ENCODE measurements around the gene RELN. TPM values are rescaled to one million over a fixed set of nuclear protein-coding genes. Genes with fewer than 3 reads are reported as not detected.

The RELN gene
- total RNA-seq, 1 donor = under 0.01 TPM

- no peaks in the 10 kb centered on the region for H3K9me3 ChIP-seq (ENCODE audit: low read depth, low read length)
- H3K27me3 ChIP-seq (ENCODE audit: insufficient read depth, low read length) = no peaks in the 10 kb centered on the region
- H3K4me1 ChIP-seq (ENCODE audit: insufficient read depth, low read length) = no peaks in the 10 kb centered on the region
- H3K4me3 ChIP-seq (ENCODE audit: low read length) = no peak overlapping the region
These were observed 48.8 kb downstream of the RELN start for GRCh38 chr7:103940382-103941268.

- H3K4me3 ChIP-seq (ENCODE audit: low read length) = no peak overlapping the region
- H3K4me1 ChIP-seq (ENCODE audit: insufficient read depth, low read length) = no peaks in the 10 kb centered on the region
- no peaks in the 10 kb centered on the region for H3K9me3 ChIP-seq (ENCODE audit: low read depth, low read length)
- H3K27me3 ChIP-seq (ENCODE audit: insufficient read depth, low read length) = no peaks in the 10 kb centered on the region
These were observed 51.8 kb downstream of the RELN start for GRCh38 chr7:103937680-103938079.

GRCh38 chr7:103936558-103936957 is 52.9 kb downstream of the RELN start:
- Histone ChIP-seq H3K4me1 (ENCODE audit: insufficient read depth, low read length) (no peaks in the 10 kb centered on the region), H3K9me3 (ENCODE audit: low read depth, low read length) (no peaks in the 10 kb centered on the region), H3K27me3 (ENCODE audit: insufficient read depth, low read length) (no peaks in the 10 kb centered on the region), H3K4me3 (ENCODE audit: low read length) (no peak overlapping the region)

- H3K4me1 ChIP-seq (ENCODE audit: insufficient read depth, low read length) = no peaks in the 10 kb centered on the region
- no peak overlapping the region for H3K4me3 ChIP-seq (ENCODE audit: low read length)
- no peaks in the 10 kb centered on the region for H3K27me3 ChIP-seq (ENCODE audit: insufficient read depth, low read length)
- H3K9me3 ChIP-seq (ENCODE audit: low read depth, low read length) = no peaks in the 10 kb centered on the region
These were observed 55.0 kb downstream of the RELN start for GRCh38 chr7:103934508-103934907.

- Histone ChIP-seq H3K9me3 (ENCODE audit: low read depth, low read length) (no peaks in the 10 kb centered on the region), H3K4me1 (ENCODE audit: insufficient read depth, low read length) (no peaks in the 10 kb centered on the region), H3K27me3 (ENCODE audit: insufficient read depth, low read length) (no peaks in the 10 kb centered on the region), H3K4me3 (ENCODE audit: low read length) (no peak overlapping the region)
These were observed 57.1 kb downstream of the RELN start for GRCh38 chr7:103932389-103932788.

- no peaks in the 10 kb centered on the region for H3K9me3 ChIP-seq (ENCODE audit: low read depth, low read length)
- H3K4me3 ChIP-seq (ENCODE audit: low read length) = no peak overlapping the region
- no peaks in the 10 kb centered on the region for H3K4me1 ChIP-seq (ENCODE audit: insufficient read depth, low read length)
- H3K27me3 ChIP-seq (ENCODE audit: insufficient read depth, low read length) = no peaks in the 10 kb centered on the region
These were observed 59.6 kb downstream of the RELN start for GRCh38 chr7:103929901-103930311.

GRCh38 chr7:103928581-103928980 is 60.9 kb downstream of the RELN start:
- no peaks in the 10 kb centered on the region for H3K4me1 ChIP-seq (ENCODE audit: insufficient read depth, low read length)

GRCh38 chr7:103924184-103924583 is 65.3 kb downstream of the RELN start:
- H3K27me3 ChIP-seq (ENCODE audit: insufficient read depth, low read length) = no peaks in the 10 kb centered on the region
- no peaks in the 10 kb centered on the region for H3K4me1 ChIP-seq (ENCODE audit: insufficient read depth, low read length)
- no peaks in the 10 kb centered on the region for H3K9me3 ChIP-seq (ENCODE audit: low read depth, low read length)
- no peak overlapping the region for H3K4me3 ChIP-seq (ENCODE audit: low read length)

More at GRCh38 chr7:103928581-103928980, 60.9 kb downstream of the RELN start:
- Histone ChIP-seq H3K27me3 (ENCODE audit: insufficient read depth, low read length) (no peaks in the 10 kb centered on the region), H3K4me3 (ENCODE audit: low read length) (no peak overlapping the region), H3K9me3 (ENCODE audit: low read depth, low read length) (no peaks in the 10 kb centered on the region)

GRCh38 chr7:103922407-103922806 is 67.1 kb downstream of the RELN start:
- Histone ChIP-seq H3K4me1 (ENCODE audit: insufficient read depth, low read length) (no peaks in the 10 kb centered on the region), H3K27me3 (ENCODE audit: insufficient read depth, low read length) (no peaks in the 10 kb centered on the region), H3K4me3 (ENCODE audit: low read length) (no peak overlapping the region), H3K9me3 (ENCODE audit: low read depth, low read length) (no peaks in the 10 kb centered on the region)

GRCh38 chr7:103921692-103922091 is 67.8 kb downstream of the RELN start:
- H3K4me1 ChIP-seq (ENCODE audit: insufficient read depth, low read length) = no peaks in the 10 kb centered on the region
- H3K4me3 ChIP-seq (ENCODE audit: low read length) = no peak overlapping the region
- no peaks in the 10 kb centered on the region for H3K27me3 ChIP-seq (ENCODE audit: insufficient read depth, low read length)
- H3K9me3 ChIP-seq (ENCODE audit: low read depth, low read length) = no peaks in the 10 kb centered on the region

- Histone ChIP-seq H3K4me3 (ENCODE audit: low read length) (no peak overlapping the region), H3K9me3 (ENCODE audit: low read depth, low read length) (no peaks in the 10 kb centered on the region), H3K27me3 (ENCODE audit: insufficient read depth, low read length) (no peaks in the 10 kb centered on the region), H3K4me1 (ENCODE audit: insufficient read depth, low read length) (no peaks in the 10 kb centered on the region)
These were observed 70.1 kb downstream of the RELN start for GRCh38 chr7:103919272-103919868.

- no peaks in the 10 kb centered on the region for H3K4me1 ChIP-seq (ENCODE audit: insufficient read depth, low read length)
These were observed 70.7 kb downstream of the RELN start for GRCh38 chr7:103918631-103919271.

GRCh38 chr7:103915680-103916357 is 73.6 kb downstream of the RELN start:
- H3K9me3 ChIP-seq (ENCODE audit: low read depth, low read length) = no peaks in the 10 kb centered on the region
- no peaks in the 10 kb centered on the region for H3K4me1 ChIP-seq (ENCODE audit: insufficient read depth, low read length)
- no peak overlapping the region for H3K4me3 ChIP-seq (ENCODE audit: low read length)
- no peaks in the 10 kb centered on the region for H3K27me3 ChIP-seq (ENCODE audit: insufficient read depth, low read length)

More at GRCh38 chr7:103918631-103919271, 70.7 kb downstream of the RELN start:
- no peaks in the 10 kb centered on the region for H3K9me3 ChIP-seq (ENCODE audit: low read depth, low read length)
- H3K27me3 ChIP-seq (ENCODE audit: insufficient read depth, low read length) = no peaks in the 10 kb centered on the region
- no peak overlapping the region for H3K4me3 ChIP-seq (ENCODE audit: low read length)

GRCh38 chr7:103914147-103914899 is 75.1 kb downstream of the RELN start:
- no peaks in the 10 kb centered on the region for H3K27me3 ChIP-seq (ENCODE audit: insufficient read depth, low read length)
- no peaks in the 10 kb centered on the region for H3K9me3 ChIP-seq (ENCODE audit: low read depth, low read length)
- no peaks in the 10 kb centered on the region for H3K4me1 ChIP-seq (ENCODE audit: insufficient read depth, low read length)
- no peak overlapping the region for H3K4me3 ChIP-seq (ENCODE audit: low read length)
